T-helper 2 cell treated with Interferon-gamma antibody and Interleukin-4, amounts not matched to agents 5 μg/mL and 100 μg/mL, for 36 hours (primary cell): Measurements from ENCODE around the gene KCNMB1.

Experiments
- DNase-seq: peaks from one replicate; pipeline ENCODE4 v3.0.0; 2021; ENCODE audit warnings: low spot score
- H3K27ac Mint-ChIP-seq: one replicate; pipeline ENCODE4 v1.8.0; 2021; ENCODE audit warnings: mild to moderate bottlenecking, mixed read lengths
- H3K27me3 Mint-ChIP-seq: one replicate; pipeline ENCODE4 v1.8.0; 2021; ENCODE audit warnings: low read depth, mixed read lengths
- H3K36me3 Mint-ChIP-seq: one replicate; pipeline ENCODE4 v1.8.0; 2021; ENCODE audit warnings: low read depth, mixed read lengths
- H3K4me1 Mint-ChIP-seq: one replicate; pipeline ENCODE4 v1.8.0; 2021; ENCODE audit warnings: low read depth, mixed read lengths
- H3K4me3 Mint-ChIP-seq: one replicate; pipeline ENCODE4 v1.8.0; 2022; ENCODE audit warnings: mild to moderate bottlenecking, moderate library complexity, mixed read lengths
- H3K9me3 Mint-ChIP-seq: one replicate; pipeline ENCODE4 v1.8.0; 2021; ENCODE audit warnings: mixed read lengths

The KCNMB1 gene

GRCh38 chr5:170405817-170406216 is 16.6 kb upstream of the KCNMB1 start:
- Mint-ChIP-seq H3K4me1 (no peaks in the 10 kb centered on the region), H3K27me3 (peaks cover 16% of the 10 kb centered on the region), H3K27ac (no peak overlapping the region), H3K4me3 (no peak overlapping the region), H3K36me3 (no peaks in the 10 kb centered on the region), H3K9me3 (no peaks in the 10 kb centered on the region)
- no peak for DNase-seq

GRCh38 chr5:170404398-170404797 is 15.2 kb upstream of the KCNMB1 start:
- no peaks in the 10 kb centered on the region for H3K4me1 Mint-ChIP-seq
- no peaks in the 10 kb centered on the region for H3K9me3 Mint-ChIP-seq
- peaks cover 16% of the 10 kb centered on the region for H3K27me3 Mint-ChIP-seq
- no peak overlapping the region for H3K27ac Mint-ChIP-seq
- no peaks in the 10 kb centered on the region for H3K36me3 Mint-ChIP-seq
- no peak overlapping the region for H3K4me3 Mint-ChIP-seq
- DNase-seq, result no peak

- Mint-ChIP-seq H3K4me1 (no peaks in the 10 kb centered on the region), H3K27ac (no peak overlapping the region), H3K27me3 (peaks cover 16% of the 10 kb centered on the region), H3K36me3 (no peaks in the 10 kb centered on the region), H3K4me3 (no peak overlapping the region), H3K9me3 (no peaks in the 10 kb centered on the region)
- no peak for DNase-seq
Observed at GRCh38 chr5:170403675-170404074, 14.5 kb upstream of the KCNMB1 start.

- Mint-ChIP-seq H3K36me3 (no peaks in the 10 kb centered on the region), H3K27me3 (peaks cover 15% of the 10 kb centered on the region), H3K27ac (no peak overlapping the region), H3K4me3 (no peak overlapping the region), H3K9me3 (no peaks in the 10 kb centered on the region), H3K4me1 (no peaks in the 10 kb centered on the region)
- DNase-seq, result no peak
Observed at GRCh38 chr5:170402508-170402907, 13.3 kb upstream of the KCNMB1 start.

- peaks cover 8% of the 10 kb centered on the region for H3K4me1 Mint-ChIP-seq
- H3K4me3 Mint-ChIP-seq, result no peak overlapping the region
- peaks cover 32% of the 10 kb centered on the region for H3K27me3 Mint-ChIP-seq
- H3K27ac Mint-ChIP-seq, result no peak overlapping the region
- H3K36me3 Mint-ChIP-seq, result no peaks in the 10 kb centered on the region
- H3K9me3 Mint-ChIP-seq, result no peaks in the 10 kb centered on the region
- no peak for DNase-seq
Observed at GRCh38 chr5:170397059-170397458, 7.9 kb upstream of the KCNMB1 start.

GRCh38 chr5:170393958-170394357 is 4.8 kb upstream of the KCNMB1 start:
- Mint-ChIP-seq H3K27me3 (peaks cover 32% of the 10 kb centered on the region), H3K4me1 (peaks cover 8% of the 10 kb centered on the region), H3K27ac (no peak overlapping the region), H3K9me3 (no peaks in the 10 kb centered on the region), H3K4me3 (peak overlapping the region; percentile 48), H3K36me3 (no peaks in the 10 kb centered on the region)
- no peak for DNase-seq

GRCh38 chr5:170393235-170393634 is 4.1 kb upstream of the KCNMB1 start:
- peaks cover 30% of the 10 kb centered on the region for H3K27me3 Mint-ChIP-seq
- H3K36me3 Mint-ChIP-seq, result no peaks in the 10 kb centered on the region
- peak; percentile 28 for DNase-seq
- peaks cover 8% of the 10 kb centered on the region for H3K4me1 Mint-ChIP-seq
- peak overlapping the region; percentile 0 for H3K27ac Mint-ChIP-seq
- H3K4me3 Mint-ChIP-seq, result peak overlapping the region; percentile 48
- no peaks in the 10 kb centered on the region for H3K9me3 Mint-ChIP-seq

GRCh38 chr5:170390472-170390871 is 1.3 kb upstream of the KCNMB1 start:
- H3K27ac Mint-ChIP-seq, result no peak overlapping the region
- DNase-seq, result no peak
- peaks cover 8% of the 10 kb centered on the region for H3K4me1 Mint-ChIP-seq
- no peaks in the 10 kb centered on the region for H3K9me3 Mint-ChIP-seq
- H3K36me3 Mint-ChIP-seq, result no peaks in the 10 kb centered on the region
- H3K4me3 Mint-ChIP-seq, result no peak overlapping the region
- H3K27me3 Mint-ChIP-seq, result peaks cover 22% of the 10 kb centered on the region

- H3K9me3 Mint-ChIP-seq, result no peaks in the 10 kb centered on the region
- peaks cover 8% of the 10 kb centered on the region for H3K4me1 Mint-ChIP-seq
- H3K27ac Mint-ChIP-seq, result no peak overlapping the region
- peaks cover 19% of the 10 kb centered on the region for H3K27me3 Mint-ChIP-seq
- no peak overlapping the region for H3K4me3 Mint-ChIP-seq
- H3K36me3 Mint-ChIP-seq, result no peaks in the 10 kb centered on the region
- DNase-seq, result no peak
Observed at GRCh38 chr5:170389550-170389892, 354 bp upstream of the KCNMB1 start.

GRCh38 chr5:170387775-170388639 is 1.2 kb downstream of the KCNMB1 start:
- no peaks in the 10 kb centered on the region for H3K4me1 Mint-ChIP-seq

GRCh38 chr5:170386743-170387395 is 2.3 kb downstream of the KCNMB1 start:
- Mint-ChIP-seq H3K9me3 (no peaks in the 10 kb centered on the region), H3K27ac (no peak overlapping the region)

More at GRCh38 chr5:170387775-170388639, 1.2 kb downstream of the KCNMB1 start:
- Mint-ChIP-seq H3K9me3 (no peaks in the 10 kb centered on the region), H3K27ac (no peak overlapping the region), H3K4me3 (no peak overlapping the region), H3K36me3 (no peaks in the 10 kb centered on the region), H3K27me3 (peaks cover 20% of the 10 kb centered on the region)
- DNase-seq, result no peak

GRCh38 chr5:170383227-170383626 is 5.9 kb downstream of the KCNMB1 start:
- DNase-seq, result no peak
- Mint-ChIP-seq H3K4me3 (no peak overlapping the region), H3K27me3 (peaks cover 19% of the 10 kb centered on the region), H3K27ac (no peak overlapping the region), H3K4me1 (no peaks in the 10 kb centered on the region), H3K36me3 (no peaks in the 10 kb centered on the region), H3K9me3 (no peaks in the 10 kb centered on the region)

More at GRCh38 chr5:170386743-170387395, 2.3 kb downstream of the KCNMB1 start:
- DNase-seq, result no peak
- no peak overlapping the region for H3K4me3 Mint-ChIP-seq
- peaks cover 20% of the 10 kb centered on the region for H3K27me3 Mint-ChIP-seq
- no peaks in the 10 kb centered on the region for H3K4me1 Mint-ChIP-seq
- no peaks in the 10 kb centered on the region for H3K36me3 Mint-ChIP-seq

- H3K27me3 Mint-ChIP-seq, result peaks cover 16% of the 10 kb centered on the region
- DNase-seq, result no peak
- H3K36me3 Mint-ChIP-seq, result no peaks in the 10 kb centered on the region
- H3K4me1 Mint-ChIP-seq, result no peaks in the 10 kb centered on the region
- H3K9me3 Mint-ChIP-seq, result no peaks in the 10 kb centered on the region
- no peak overlapping the region for H3K4me3 Mint-ChIP-seq
- no peak overlapping the region for H3K27ac Mint-ChIP-seq
Observed at GRCh38 chr5:170382790-170383189, 6.4 kb downstream of the KCNMB1 start.

GRCh38 chr5:170380361-170380951 is 8.7 kb downstream of the KCNMB1 start:
- H3K36me3 Mint-ChIP-seq, result no peaks in the 10 kb centered on the region
- DNase-seq, result no peak
- H3K4me1 Mint-ChIP-seq, result no peaks in the 10 kb centered on the region
- H3K27ac Mint-ChIP-seq, result no peak overlapping the region
- H3K9me3 Mint-ChIP-seq, result no peaks in the 10 kb centered on the region
- H3K27me3 Mint-ChIP-seq, result peaks cover 6% of the 10 kb centered on the region
- H3K4me3 Mint-ChIP-seq, result no peak overlapping the region
